Pancreas (tissue), 10 donors: ENCODE data around the gene INPP5E. TPM values are rescaled to one million over a fixed set of nuclear protein-coding genes. Genes with fewer than 3 reads are reported as not detected.
A peak's percentile ranks its signal among the peaks of the same experiment; 100 is the strongest.

ENCODE experiments used
- ATAC-seq, 4 donors: fragments of 200-7000 bp; cut with Tn5 transposase; one replicate each; pipeline versions ENCODE4 v1.8.0 to v1.9.1; 2020; ENCODE audit warnings: mild to moderate bottlenecking in 4 of 4, moderate library complexity in 4 of 4
- DNase-seq, 6 donors: peaks; one replicate each; pipeline ENCODE4 v3.0.0-alpha.2; 2020
- FAIRE-seq: peaks from 2 replicates; lab custom pipeline; 2012; peaks lifted over from hg19 to GRCh38; lab: Jason Lieb, UNC
- H3K27ac ChIP-seq, 4 donors: fragments of 200-600 bp; sonication (generic); 1 replicate in 3 of 4; 2 replicates in 1 of 4; pipeline versions ENCODE4 v1.5.0 to v1.8.0; 2020
- H3K27me3 ChIP-seq, 4 donors: fragments of 200-600 bp; one replicate each; pipeline ENCODE4 v1.8.0; 2021
- H3K36me3 ChIP-seq, 3 donors: fragments of 200-600 bp; sonication (generic) in 1 of 3; one replicate each; pipeline versions ENCODE4 v1.5.0 to v1.8.0; 2020 to 2021
- H3K4me1 ChIP-seq, 3 donors: fragments of 200-600 bp; one replicate each; pipeline ENCODE4 v1.8.0; 2021
- H3K4me3 ChIP-seq, 4 donors: fragments of 200-600 bp; sonication (generic) in 2 of 4; one replicate each; pipeline versions ENCODE4 v1.5.0 to v1.8.0; 2020 to 2021
- H3K9me3 ChIP-seq, 4 donors: fragments of 200-600 bp; one replicate each; pipeline ENCODE4 v1.8.0; 2021
- WGBS, 2 donors: extraction: QIAGEN DNeasy Blood & Tissue Kit; methylation state at CpG; one replicate each; pipeline ENCODE4 v1.1.7; 2013; 5-methylcytosine and 5-hydroxymethylcytosine counted together
- intact Hi-C, 3 donors: fragments of 100-400 bp; cut with DNase I; formaldehyde crosslinking; loops; one replicate each; pipeline versions ENCODE4 v1.11.1 to v1.14.2; 2022
- polyA plus RNA-seq, 2 donors: library from polyadenylated mRNA; stranded (reverse); fragments of 200-250 nt; gene quantifications; one replicate each; pipeline ENCODE4 v1.2.3, GENCODE V29; 2013
- total RNA-seq, 6 donors: library from RNA; stranded (reverse); fragmentation: NEBNext Ultra II Directional in 4 of 6; extraction: Animal tissue kit (Norgen Biotek cat#: 25700) in 4 of 6; gene quantifications; one replicate each; pipeline versions ENCODE4 v1.2.1 to v1.2.4, GENCODE V29; 2021 to 2023
- TF ChIP-seq, protein P1 (sequence below), 4 donors: fragments of 200-600 bp; sonication (generic) in 3 of 4; IDR thresholded peaks; one replicate each; pipeline versions ENCODE4 v1.5.0 to v1.8.0; 2021; ENCODE audit warnings: antibody characterized with exemption in 4 of 4
- donor health status: healthy with polysubstance abuse.
- donor health status: DM: no; HTN: no; CAD: no; lungs with moderate emphysema.
- donor health status: DM: no; HTN: no; CAD: no.
- donor health status: control.
- donor health status: control.
- donor health status: Bipolar disorder and iron deficiency.
- donor health status: DM: yes; HTN: yes; CAD: no.
- donor health status: DM: no; HTN: no; CAD: no.
- donor health status: DM: no; HTN: no; CAD: no.
- donor health status: DM: yes; HTN: yes; CAD: no.

The INPP5E gene
- total and polyA plus RNA-seq, 8 donors, result 3.8 to 14.9 (median 5.7) TPM

DNA sequence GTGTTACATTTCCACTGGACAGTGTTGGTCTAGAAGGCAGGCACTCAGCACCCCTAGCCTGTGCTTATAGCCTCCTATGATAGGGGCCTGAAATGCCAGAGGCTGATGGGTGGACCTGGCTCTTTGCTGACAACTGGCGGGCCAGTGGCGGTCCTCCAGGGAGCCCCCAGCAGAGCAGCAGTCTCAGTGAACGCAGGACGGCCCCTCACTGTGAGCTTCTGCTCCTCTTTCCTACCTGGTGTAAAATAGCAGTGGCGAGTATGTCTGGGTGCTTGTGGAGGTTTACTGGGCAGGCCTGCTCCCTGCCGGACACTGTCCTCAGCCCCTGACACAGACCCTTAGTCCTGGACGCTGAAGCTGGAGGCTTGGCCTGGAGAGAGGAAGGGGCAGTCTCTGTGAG, 46.5 kb upstream of the INPP5E start:
- DNase-seq (peak in 2 of 6 donors; percentile 44 to 59), ATAC-seq (no peak), FAIRE-seq (no peak)
- Histone ChIP-seq H3K36me3 (no peaks in the 10 kb centered on the region), H3K4me3 (no peak overlapping the region), H3K27ac (no peak overlapping the region), H3K4me1 (peaks cover 15 to 24% (median 22%) of the 10 kb centered on the region in 3 donors), H3K27me3 (no peaks in the 10 kb centered on the region), H3K9me3 (no peaks in the 10 kb centered on the region)
- TF ChIP-seq, protein P1, sequence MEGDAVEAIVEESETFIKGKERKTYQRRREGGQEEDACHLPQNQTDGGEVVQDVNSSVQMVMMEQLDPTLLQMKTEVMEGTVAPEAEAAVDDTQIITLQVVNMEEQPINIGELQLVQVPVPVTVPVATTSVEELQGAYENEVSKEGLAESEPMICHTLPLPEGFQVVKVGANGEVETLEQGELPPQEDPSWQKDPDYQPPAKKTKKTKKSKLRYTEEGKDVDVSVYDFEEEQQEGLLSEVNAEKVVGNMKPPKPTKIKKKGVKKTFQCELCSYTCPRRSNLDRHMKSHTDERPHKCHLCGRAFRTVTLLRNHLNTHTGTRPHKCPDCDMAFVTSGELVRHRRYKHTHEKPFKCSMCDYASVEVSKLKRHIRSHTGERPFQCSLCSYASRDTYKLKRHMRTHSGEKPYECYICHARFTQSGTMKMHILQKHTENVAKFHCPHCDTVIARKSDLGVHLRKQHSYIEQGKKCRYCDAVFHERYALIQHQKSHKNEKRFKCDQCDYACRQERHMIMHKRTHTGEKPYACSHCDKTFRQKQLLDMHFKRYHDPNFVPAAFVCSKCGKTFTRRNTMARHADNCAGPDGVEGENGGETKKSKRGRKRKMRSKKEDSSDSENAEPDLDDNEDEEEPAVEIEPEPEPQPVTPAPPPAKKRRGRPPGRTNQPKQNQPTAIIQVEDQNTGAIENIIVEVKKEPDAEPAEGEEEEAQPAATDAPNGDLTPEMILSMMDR (IDR thresholded peaks at IDR 0.05), result no peak
- intact Hi-C loops, result loop anchor here in 2 of 3 donors (2.0 to 10.0 kb wide), 3 partner anchors 145 to 229 kb away; partner anchors contain the start of gene DIPK1B (in 1 of the 2)
- WGBS, 2 donors, result 95% methylated on average over 7 of the region's 7 CpGs

DNA sequence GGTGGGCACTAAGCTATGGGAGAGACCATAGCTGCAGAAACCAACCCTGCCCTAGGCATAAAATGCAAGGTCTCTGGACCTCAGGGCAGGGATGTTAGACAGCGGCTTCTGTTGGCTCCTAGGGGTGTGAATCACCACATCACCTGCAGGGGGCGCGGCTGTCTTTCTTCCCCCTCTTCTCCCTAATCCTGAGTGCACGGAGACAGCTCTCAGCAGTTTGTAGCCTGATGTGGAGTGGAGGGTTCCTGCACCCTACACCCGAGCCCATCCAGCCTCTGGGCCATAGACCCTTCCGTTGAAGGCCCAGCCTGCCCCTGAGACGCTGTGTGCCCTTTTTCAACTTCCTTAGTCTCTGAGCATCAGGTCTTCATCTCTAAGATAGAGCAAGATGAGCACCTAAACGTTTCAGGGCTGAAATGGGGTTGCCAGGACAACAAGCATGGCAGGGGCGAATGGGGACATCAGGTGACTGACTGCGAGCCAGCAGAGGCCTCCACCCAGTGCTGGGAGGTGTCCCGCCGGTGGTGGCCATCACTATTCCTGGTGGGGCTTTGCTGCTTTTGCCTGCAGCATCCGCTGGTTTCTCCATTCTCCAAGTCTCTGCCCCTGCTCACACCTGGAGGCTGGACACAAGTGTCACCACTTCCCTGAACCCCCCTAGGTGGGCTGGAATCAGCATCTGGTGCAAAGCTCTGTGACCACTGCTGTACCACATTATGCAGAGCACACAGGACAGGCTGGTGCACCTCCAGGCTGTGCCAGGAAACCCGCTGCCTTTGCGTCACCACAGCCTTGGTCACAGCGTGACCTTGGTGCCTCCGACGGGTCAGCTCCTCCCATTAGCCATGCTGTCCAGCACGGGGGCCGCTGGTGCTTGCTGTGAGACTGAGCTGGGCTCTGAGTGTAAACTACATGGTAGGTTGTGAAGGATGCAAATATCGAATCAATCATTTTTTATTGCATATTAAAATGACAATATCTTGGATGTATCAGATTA, 45.7 kb upstream of the INPP5E start:
- Histone ChIP-seq H3K27ac (peak overlapping the region in 1 of 4 donors; percentile 99), H3K9me3 (no peaks in the 10 kb centered on the region), H3K4me1 (peaks cover 15 to 24% (median 22%) of the 10 kb centered on the region in 3 donors), H3K36me3 (no peaks in the 10 kb centered on the region), H3K4me3 (peak overlapping the region in 1 of 4 donors; percentile 59), H3K27me3 (no peaks in the 10 kb centered on the region)
- FAIRE-seq (no peak), ATAC-seq (peak; percentile 12 to 51 (median 44)), DNase-seq (peak; percentile 75 to 93 (median 86))
- 18 to 19% methylated on average over 21 of the region's 21 CpGs for WGBS, 2 donors
- TF ChIP-seq, protein P1 (IDR thresholded peaks at IDR 0.05), result peak; percentile 82 to 89 (median 86)
- intact Hi-C loops, result loop anchor here in 2 of 3 donors (2.0 to 10.0 kb wide), 3 partner anchors 145 to 229 kb away; partner anchors contain the start of gene DIPK1B (in 1 of the 2)

DNA sequence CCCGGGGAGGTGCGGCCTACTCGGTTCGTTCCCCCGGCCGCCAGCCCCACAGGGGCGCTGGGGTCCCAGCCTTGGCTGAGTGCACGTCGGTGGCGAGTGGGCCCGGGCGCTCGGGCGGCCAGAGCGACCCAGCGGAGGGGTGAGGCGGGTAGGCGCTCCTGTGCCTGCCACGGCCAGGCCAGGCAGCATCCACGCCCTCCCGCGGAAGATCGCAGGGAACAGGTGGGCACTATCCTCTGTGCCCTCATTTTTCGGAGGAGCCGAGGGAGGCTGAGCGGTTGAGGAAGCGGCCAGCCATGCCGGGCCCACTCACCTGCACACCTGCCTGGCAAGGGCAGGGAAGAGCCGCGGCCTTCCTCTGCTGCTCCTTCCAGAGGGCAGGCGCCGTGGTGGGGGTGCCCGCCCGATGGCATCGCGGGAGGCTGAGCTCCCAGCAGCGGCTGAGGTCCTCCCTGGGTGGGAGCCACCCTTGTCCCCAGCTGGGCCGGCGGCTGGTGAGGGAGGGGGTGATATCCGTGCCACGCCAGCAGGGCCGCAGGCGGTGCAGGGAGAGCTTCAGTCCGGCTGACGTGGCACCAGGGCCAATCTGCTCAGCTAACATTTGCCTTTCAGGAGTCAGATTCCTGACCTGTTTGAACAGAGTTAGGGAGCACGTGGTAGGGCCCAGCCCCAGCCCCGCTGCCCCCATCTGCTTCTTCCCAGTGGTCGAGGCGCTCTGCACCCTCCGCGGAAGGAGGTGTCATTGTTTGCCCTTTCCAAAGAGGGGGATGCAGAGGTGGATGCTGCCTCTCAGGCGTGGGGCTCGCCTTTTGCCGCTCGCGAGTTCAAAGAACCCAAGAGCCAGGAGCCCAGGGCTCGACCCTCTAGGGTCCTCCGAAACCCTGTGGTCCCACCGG, 44.8 kb upstream of the INPP5E start:
- TF ChIP-seq, protein P1 (IDR thresholded peaks at IDR 0.05), result no peak
- intact Hi-C loops, result loop anchor here in 1 of 3 donors (10.0 kb wide), 1 partner anchor 230 kb away; the partner anchor contains the start of gene DIPK1B

DNA sequence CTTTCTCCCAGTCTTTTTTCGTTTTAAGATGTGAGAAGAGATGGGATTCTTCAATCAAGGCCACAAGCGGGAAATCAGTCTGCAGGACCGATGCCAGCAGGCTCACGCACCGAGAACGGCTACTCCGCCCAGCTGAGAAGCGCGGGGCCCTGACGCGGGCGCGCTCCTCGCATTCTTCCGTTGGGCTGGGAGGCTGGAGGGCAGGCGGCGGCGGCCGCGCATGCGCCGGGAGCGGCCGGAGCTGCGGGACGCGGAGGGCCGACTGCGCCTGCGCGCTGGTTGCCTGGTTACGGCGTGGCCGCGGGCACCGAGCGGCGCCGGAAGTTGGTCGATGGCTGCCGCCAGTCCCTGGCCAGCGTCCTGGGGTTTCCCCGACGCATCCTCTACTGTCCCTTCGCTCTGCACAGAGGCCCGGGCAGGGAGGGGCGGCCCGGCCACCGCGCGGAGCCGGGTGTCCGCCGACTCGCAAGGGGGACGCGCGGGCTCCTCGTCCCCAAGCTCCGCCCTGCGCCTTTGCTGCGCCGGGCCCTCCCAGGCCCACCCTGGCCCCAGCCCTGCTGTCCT, 44.0 kb upstream of the INPP5E start:
- WGBS, 2 donors, result 0 to 1% methylated on average over 48 to 63 of the region's 63 CpGs
- Histone ChIP-seq H3K27me3 (no peaks in the 10 kb centered on the region), H3K27ac (peak overlapping the region; percentile 99 to 100 (median 99)), H3K4me3 (peak overlapping the region; percentile 56 to 60 (median 58)), H3K36me3 (no peaks in the 10 kb centered on the region), H3K9me3 (no peaks in the 10 kb centered on the region), H3K4me1 (peaks cover 15 to 27% (median 26%) of the 10 kb centered on the region in 3 donors)
- FAIRE-seq (no peak), ATAC-seq (peak; percentile 48 to 73 (median 70)), DNase-seq (peak; percentile 89 to 100 (median 96))
- TF ChIP-seq, protein P1 (IDR thresholded peaks at IDR 0.05), result no peak
- intact Hi-C loops, result loop anchor here in 1 of 3 donors (10.0 kb wide), 1 partner anchor 231 kb away; the partner anchor contains the start of gene DIPK1B

More for the DNA sequence above, 44.8 kb upstream of the INPP5E start:
- ATAC-seq, result peak; percentile 4 to 20 (median 11)
- Histone ChIP-seq H3K9me3 (no peaks in the 10 kb centered on the region), H3K4me1 (peaks cover 15 to 24% (median 22%) of the 10 kb centered on the region in 3 donors), H3K27me3 (no peaks in the 10 kb centered on the region), H3K27ac (peak overlapping the region; percentile 99 to 100 (median 99)), H3K4me3 (peak overlapping the region; percentile 56 to 60 (median 58)), H3K36me3 (no peaks in the 10 kb centered on the region)
- WGBS, 2 donors, result 11 to 15% methylated on average over 50 to 59 of the region's 59 CpGs
- peak; percentile 71 to 92 (median 76) for DNase-seq
- FAIRE-seq, result no peak
